Measurements from ENCODE around the gene GMFB. TPM values are rescaled to one million over a fixed set of nuclear protein-coding genes. Genes with fewer than 3 reads are reported as not detected.

Gene GMFB
- total RNA-seq, 2 donors from 2014 or later = 19.2 to 37.1 TPM

GRCh38 chr14:54478636-54479215, 10.1 kb downstream of the GMFB start:
- Histone ChIP-seq H3K36me3 (no peaks in the 10 kb centered on the region), H3K4me3 (no peak overlapping the region), H3K27me3 (replicated peaks; ENCODE audit: insufficient read depth) (no peaks in the 10 kb centered on the region), H3K4me1 (replicated peaks) (no peaks in the 10 kb centered on the region), H3K27ac (no peak overlapping the region), H3K9me3 (no peaks in the 10 kb centered on the region)
- TF ChIP-seq POLR2A (IDR thresholded peaks at IDR 0.05) (no peak), POLR2AphosphoS5 (IDR thresholded peaks at IDR 0.05) (no peak)
- TF ChIP-seq, protein P1, sequence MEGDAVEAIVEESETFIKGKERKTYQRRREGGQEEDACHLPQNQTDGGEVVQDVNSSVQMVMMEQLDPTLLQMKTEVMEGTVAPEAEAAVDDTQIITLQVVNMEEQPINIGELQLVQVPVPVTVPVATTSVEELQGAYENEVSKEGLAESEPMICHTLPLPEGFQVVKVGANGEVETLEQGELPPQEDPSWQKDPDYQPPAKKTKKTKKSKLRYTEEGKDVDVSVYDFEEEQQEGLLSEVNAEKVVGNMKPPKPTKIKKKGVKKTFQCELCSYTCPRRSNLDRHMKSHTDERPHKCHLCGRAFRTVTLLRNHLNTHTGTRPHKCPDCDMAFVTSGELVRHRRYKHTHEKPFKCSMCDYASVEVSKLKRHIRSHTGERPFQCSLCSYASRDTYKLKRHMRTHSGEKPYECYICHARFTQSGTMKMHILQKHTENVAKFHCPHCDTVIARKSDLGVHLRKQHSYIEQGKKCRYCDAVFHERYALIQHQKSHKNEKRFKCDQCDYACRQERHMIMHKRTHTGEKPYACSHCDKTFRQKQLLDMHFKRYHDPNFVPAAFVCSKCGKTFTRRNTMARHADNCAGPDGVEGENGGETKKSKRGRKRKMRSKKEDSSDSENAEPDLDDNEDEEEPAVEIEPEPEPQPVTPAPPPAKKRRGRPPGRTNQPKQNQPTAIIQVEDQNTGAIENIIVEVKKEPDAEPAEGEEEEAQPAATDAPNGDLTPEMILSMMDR (IDR thresholded peaks at IDR 0.05) = no peak
- 64% methylated on average over 3 of the region's 3 CpGs for whole genome bisulfite sequencing
- intact Hi-C loops (cut with DNase I) = no loop called here
- DNase-seq (ENCODE audit: low spot score) = no peak

DNA sequence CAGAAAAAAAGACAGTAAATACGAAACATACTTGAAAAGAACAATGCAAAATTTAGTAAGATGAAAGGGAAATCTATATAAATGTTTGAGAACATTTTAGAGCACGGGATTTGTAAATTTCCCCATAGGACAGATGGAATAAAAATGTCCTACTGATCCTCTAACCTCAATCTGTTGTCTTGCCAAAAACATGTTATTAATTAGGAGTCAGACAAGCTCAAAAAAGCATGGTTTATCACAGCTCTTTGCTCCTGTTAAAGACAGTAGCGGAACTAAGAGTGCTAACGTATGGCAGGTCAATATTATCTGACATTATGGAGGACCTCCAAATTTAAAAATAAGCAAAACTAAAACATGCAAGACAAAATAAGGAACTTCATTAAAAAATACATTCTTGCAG, 12.9 kb downstream of the GMFB start:
- H3K36me3 ChIP-seq = no peaks in the 10 kb centered on the region
- intact Hi-C loops (cut with DNase I) = no loop called here
- no peak for DNase-seq (ENCODE audit: low spot score)
- H3K4me1 ChIP-seq (replicated peaks) = no peaks in the 10 kb centered on the region
- no peak overlapping the region for H3K27ac ChIP-seq
- H3K27me3 ChIP-seq (replicated peaks; ENCODE audit: insufficient read depth) = no peaks in the 10 kb centered on the region
- H3K9me3 ChIP-seq = no peaks in the 10 kb centered on the region
- H3K4me3 ChIP-seq = no peak overlapping the region
- no peak for TF ChIP-seq POLR2A (IDR thresholded peaks at IDR 0.05)
- TF ChIP-seq, protein P1 (IDR thresholded peaks at IDR 0.05) = no peak
- no peak for TF ChIP-seq POLR2AphosphoS5 (IDR thresholded peaks at IDR 0.05)
- WGBS = 89% methylated on average over 4 of the region's 4 CpGs

GRCh38 chr14:54475187-54475899, 13.4 kb downstream of the GMFB start:
- no peaks in the 10 kb centered on the region for H3K9me3 ChIP-seq
- no peak for DNase-seq (ENCODE audit: low spot score)
- H3K36me3 ChIP-seq = no peaks in the 10 kb centered on the region
- intact Hi-C loops (cut with DNase I) = no loop called here
- H3K27me3 ChIP-seq (replicated peaks; ENCODE audit: insufficient read depth) = no peaks in the 10 kb centered on the region
- WGBS = 65% methylated on average over 4 of the region's 4 CpGs
- H3K27ac ChIP-seq = no peak overlapping the region
- no peak overlapping the region for H3K4me3 ChIP-seq
- H3K4me1 ChIP-seq (replicated peaks) = no peaks in the 10 kb centered on the region
- TF ChIP-seq POLR2AphosphoS5 (IDR thresholded peaks at IDR 0.05) = no peak
- TF ChIP-seq POLR2A (IDR thresholded peaks at IDR 0.05) = no peak
- TF ChIP-seq, protein P1 (IDR thresholded peaks at IDR 0.05) = no peak

- 22% methylated on average over 2 of the region's 2 CpGs for WGBS
- TF ChIP-seq, protein P1 (IDR thresholded peaks at IDR 0.05) = no peak
- peak; percentile 58 for TF ChIP-seq POLR2AphosphoS5 (IDR thresholded peaks at IDR 0.05)
- TF ChIP-seq POLR2A (IDR thresholded peaks at IDR 0.05) = no peak
- Histone ChIP-seq H3K27ac (peak overlapping the region; percentile 26 to 28), H3K9me3 (no peaks in the 10 kb centered on the region), H3K36me3 (no peaks in the 10 kb centered on the region), H3K4me1 (replicated peaks) (no peaks in the 10 kb centered on the region), H3K4me3 (no peak overlapping the region), H3K27me3 (replicated peaks; ENCODE audit: insufficient read depth) (no peaks in the 10 kb centered on the region)
- intact Hi-C loops (cut with DNase I) = no loop called here
- no peak for DNase-seq (ENCODE audit: low spot score)
Observed at GRCh38 chr14:54474232-54474793, 14.5 kb downstream of the GMFB start.

Measured in prostate gland (tissue), 2 donors.